GM18519 (cell line): ENCODE data around the gene PTBP3.
A peak's percentile ranks its signal among the peaks of the same experiment; 100 is the strongest.

ENCODE experiments used
- ATAC-seq: cut with Tn5 transposase; IDR thresholded peaks from one replicate; pipeline ENCODE4 v1.9.1; 2021; ENCODE audit warnings: mild to moderate bottlenecking, moderate library complexity; ENCODE audit not compliant: unreplicated experiment, low FRiP score

The PTBP3 gene

DNA sequence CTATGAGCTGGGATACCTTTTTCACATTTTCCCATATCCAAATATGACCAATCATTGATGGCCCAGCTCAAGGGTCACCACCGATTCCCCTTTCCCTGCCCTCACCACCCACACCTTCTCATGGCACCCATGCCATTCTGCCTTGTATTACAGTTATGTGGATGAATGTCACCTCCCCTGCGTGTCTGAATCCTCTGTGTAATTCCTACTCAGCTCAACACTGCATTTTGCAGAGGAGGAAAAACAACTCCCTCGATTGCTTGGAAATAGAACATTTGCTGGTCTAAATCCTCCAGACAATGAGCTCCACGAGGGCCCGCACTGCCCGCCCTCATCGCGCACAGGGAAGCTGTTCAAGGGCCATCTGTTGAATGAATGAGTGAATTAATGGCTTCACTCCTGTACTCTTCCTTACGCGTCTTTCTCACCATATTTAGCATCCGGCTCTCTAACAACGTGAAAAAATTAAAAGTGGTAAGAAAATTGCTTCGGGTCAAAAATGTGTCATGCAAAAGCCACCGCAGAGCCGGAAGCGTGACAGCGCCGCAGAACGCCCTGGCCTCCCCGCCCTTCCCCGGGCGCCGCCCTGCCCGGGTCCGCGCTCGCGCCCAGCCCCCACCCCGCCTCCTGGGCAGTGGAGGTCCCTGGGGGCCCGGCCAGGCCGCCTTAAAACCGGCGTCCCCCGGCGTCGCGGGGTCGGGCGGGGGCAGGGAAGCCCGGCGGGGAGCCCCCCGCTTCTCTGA is 159.0 kb downstream of the PTBP3 start:
- ATAC-seq: peak; percentile 60

DNA sequence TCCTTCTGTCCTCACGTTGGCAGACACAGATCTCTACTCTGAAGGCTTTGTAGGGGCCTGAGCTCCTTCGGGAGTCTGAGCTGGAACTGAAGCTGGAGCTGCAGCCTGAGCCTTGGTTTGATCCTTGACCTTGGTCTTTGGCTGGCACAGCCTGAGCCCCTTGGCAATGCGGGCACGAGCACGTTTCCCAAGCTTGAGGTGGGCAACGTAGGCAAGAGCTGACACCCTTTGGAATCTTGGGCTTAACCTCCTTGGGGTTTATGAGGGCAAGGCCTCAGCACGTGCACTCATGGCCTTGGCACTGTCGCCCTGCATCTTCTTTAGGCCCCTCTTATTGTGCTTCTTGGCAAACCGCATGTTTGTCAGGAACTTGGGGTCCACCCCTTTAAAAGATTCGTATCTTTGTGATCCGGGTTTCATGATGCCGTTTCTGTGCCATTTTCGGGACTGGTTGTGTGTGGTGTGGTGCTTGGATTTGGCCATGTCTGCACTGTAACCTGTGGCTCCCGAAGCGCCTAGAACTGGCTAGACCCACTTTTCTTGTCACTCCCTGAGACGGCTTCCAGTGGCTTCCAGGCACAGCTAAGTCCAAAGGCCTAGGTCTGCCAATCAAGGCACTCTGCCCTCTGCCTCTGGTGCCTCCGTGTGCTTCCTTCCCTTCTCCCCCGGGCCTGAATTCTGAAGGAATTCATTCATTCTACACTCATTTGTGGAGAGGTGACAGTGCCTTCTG is 159.8 kb downstream of the PTBP3 start:
- ATAC-seq: no peak

DNA sequence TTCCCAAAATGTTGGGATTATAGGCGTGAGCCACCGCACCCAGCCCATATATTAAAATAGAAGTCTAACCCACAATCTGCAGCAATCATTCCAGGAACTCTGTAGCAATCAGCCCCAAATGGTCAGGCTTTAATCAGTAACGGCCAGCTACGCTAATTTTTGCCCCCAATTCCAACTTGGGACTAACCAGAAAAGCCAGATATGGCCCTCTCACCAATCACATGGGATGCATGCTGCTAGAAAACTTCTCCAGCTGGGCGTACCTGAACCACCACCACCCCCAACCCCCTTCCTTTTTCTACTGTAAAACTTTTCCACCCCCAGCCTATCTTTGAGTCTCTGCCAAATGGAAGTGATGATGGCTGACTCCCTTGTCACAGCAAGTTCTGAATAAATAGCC is 162.5 kb downstream of the PTBP3 start:
- no peak for ATAC-seq

DNA sequence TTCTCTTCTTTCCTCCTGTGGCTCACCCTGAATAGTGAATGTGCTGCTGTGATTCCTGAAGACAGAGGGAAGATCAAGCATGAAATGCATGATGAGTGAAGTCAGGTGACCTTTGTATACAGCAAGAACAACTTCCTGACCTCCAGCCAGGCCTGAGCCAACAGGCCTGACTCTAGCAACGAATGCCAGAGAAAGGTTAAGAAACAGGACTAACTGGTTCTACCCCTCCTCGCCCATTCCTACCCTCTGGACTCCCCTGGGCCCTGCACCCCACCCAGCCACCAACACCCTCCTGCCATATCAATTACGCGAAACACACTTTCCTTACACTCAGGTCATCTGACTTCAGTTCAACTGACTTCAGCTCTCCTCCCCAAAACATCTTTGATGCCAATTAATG is 163.2 kb downstream of the PTBP3 start:
- ATAC-seq: no peak

DNA sequence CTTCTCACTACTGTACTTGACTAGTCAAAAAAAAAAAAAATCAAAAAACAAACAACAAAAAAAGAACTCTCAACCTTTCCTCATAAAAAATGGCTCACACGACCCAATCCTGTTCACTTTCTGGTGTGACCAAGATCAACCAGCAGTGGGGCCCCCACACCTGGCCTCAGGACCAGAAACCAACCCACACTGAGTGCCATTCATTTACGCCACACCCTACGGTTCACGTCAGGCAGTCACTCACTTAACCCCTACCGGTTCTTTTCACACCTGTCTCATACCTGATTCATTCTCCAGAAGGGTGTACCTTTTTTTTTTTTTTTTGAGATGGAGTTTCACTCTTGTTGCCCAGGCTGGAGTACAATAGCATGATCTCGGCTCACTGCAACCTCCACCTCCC is 164.1 kb downstream of the PTBP3 start:
- ATAC-seq: no peak

- ATAC-seq: no peak
Measured at GRCh38 chr9:112168197-112168596, 165.2 kb downstream of the PTBP3 start.
